Endothelial cell of umbilical vein (primary cell): ENCODE data around the gene LKAAEAR1. TPM values are rescaled to one million over a fixed set of nuclear protein-coding genes. Genes with fewer than 3 reads are reported as not detected.

ENCODE experiments used
- BruUV-seq: library from RNA; stranded (reverse); fragments of 400-500 nt; replicated peaks from 2 replicates; lab custom pipeline; 2021; lab: Mats Ljungman, UMichigan
- CTCF ChIA-PET: fragments of 300-600, 350-600 bp; sonication (Branson Sonifier 250); formaldehyde crosslinking; loops from one replicate; lab custom pipeline; 2021; ENCODE audit warnings: antibody characterized with exemption, inconsistent platforms; lab: Charles Lee
- POLR2A ChIA-PET: fragments of 300-600, 350-600 bp; sonication (Branson Sonifier 250); formaldehyde crosslinking; loops from one replicate; lab custom pipeline; 2021; ENCODE audit warnings: antibody characterized with exemption, inconsistent platforms; lab: Charles Lee
- DNase-seq: peaks from one replicate; pipeline ENCODE4 v3.0.0-alpha.2; 2011; ENCODE audit warnings: low read depth, low spot score
- FAIRE-seq: peaks from 2 replicates; lab custom pipeline; 2011; peaks lifted over from hg19 to GRCh38; lab: Jason Lieb, UNC
- H2AFZ ChIP-seq: 2 replicates; pipeline ENCODE4 v1.6.0; 2012; ENCODE audit warnings: low read depth, low read length, control low read depth, inconsistent platforms
- H3K27ac ChIP-seq: 2 replicates; pipeline ENCODE4 v1.5.1; 2011; ENCODE audit warnings: low read depth, mild to moderate bottlenecking, control low read depth, low read length, moderate library complexity; ENCODE audit not compliant: insufficient read depth
- H3K27me3 ChIP-seq, 2 experiments: 2 replicates each; pipeline versions ENCODE4 v1.6.0 to v1.6.1; 2011; ENCODE audit warnings: low read length in 2 of 2, mixed read lengths in 1 of 2; ENCODE audit not compliant: control insufficient read depth in 2 of 2, insufficient read depth in 2 of 2
- H3K36me3 ChIP-seq, 2 experiments: 2 replicates in 1 of 2; 3 replicates in 1 of 2; pipeline ENCODE4 v1.5.1; 2011; ENCODE audit warnings: low read length in 2 of 2, mild to moderate bottlenecking in 1 of 2, moderate library complexity in 1 of 2; ENCODE audit not compliant: control insufficient read depth in 2 of 2, insufficient read depth in 2 of 2; ENCODE audit errors: extremely low read depth in 1 of 2
- H3K4me1 ChIP-seq: 3 replicates; pipeline ENCODE4 v1.5.1; 2011; ENCODE audit warnings: mild to moderate bottlenecking, low read length; ENCODE audit not compliant: control insufficient read depth, insufficient read depth; ENCODE audit errors: extremely low read depth
- H3K4me2 ChIP-seq: 2 replicates; pipeline ENCODE4 v1.6.1; 2011; ENCODE audit warnings: low read length, control low read depth, mixed read lengths; ENCODE audit not compliant: insufficient read depth
- H3K4me3 ChIP-seq, 3 experiments: fragments of 200-600 bp in 1 of 3; sonication (generic), shearing (Covaris generic) in 1 of 3; replicated peaks in 1 of 3; 2 replicates each; pipeline ENCODE4 v1.5.1; 2011 to 2016; ENCODE audit warnings: control low read depth in 3 of 3, low read length in 3 of 3, mild to moderate bottlenecking in 2 of 3, inconsistent platforms in 1 of 3, low read depth in 1 of 3, moderate library complexity in 1 of 3; ENCODE audit not compliant: insufficient read depth in 1 of 3
- H3K79me2 ChIP-seq: 2 replicates; pipeline ENCODE4 v1.6.0; 2012; ENCODE audit warnings: low read length, inconsistent platforms; ENCODE audit not compliant: control insufficient read depth, insufficient read depth
- H3K9ac ChIP-seq: replicated peaks from 2 replicates; pipeline ENCODE3; 2011; ENCODE audit warnings: low read length, control low read depth; ENCODE audit not compliant: insufficient read depth; ENCODE audit errors: extremely low read depth
- H3K9me1 ChIP-seq: replicated peaks from 3 replicates; pipeline ENCODE4 v1.6.0; 2011; ENCODE audit warnings: mild to moderate bottlenecking, low read length; ENCODE audit not compliant: control insufficient read depth, insufficient read depth; ENCODE audit errors: extremely low read depth
- H3K9me3 ChIP-seq: replicated peaks from 2 replicates; pipeline ENCODE4 v1.5.1; 2012; ENCODE audit warnings: low read length, inconsistent platforms; ENCODE audit not compliant: control insufficient read depth, insufficient read depth
- H4K20me1 ChIP-seq: replicated peaks from 2 replicates; pipeline ENCODE3; 2011; ENCODE audit warnings: mild to moderate bottlenecking, low read length; ENCODE audit not compliant: control insufficient read depth, insufficient read depth; ENCODE audit errors: extremely low read depth
- CTCF ChIP-seq, 2 donors: IDR thresholded peaks; 1 replicate in 1 of 2; 2 replicates in 1 of 2; pipeline ENCODE4 v1.5.1; 2011; ENCODE audit warnings: low read length in 2 of 2, mild to moderate bottlenecking in 2 of 2, moderate library complexity in 2 of 2, control low read depth in 1 of 2, inconsistent platforms in 1 of 2, low read depth in 1 of 2; ENCODE audit not compliant: insufficient read depth in 1 of 2; ENCODE audit errors: extremely low read depth in 1 of 2
- EZH2 ChIP-seq: IDR thresholded peaks from 2 replicates; pipeline ENCODE4 v1.6.1; 2012; ENCODE audit warnings: borderline replicate concordance, low read depth, mild to moderate bottlenecking, moderate library complexity, low read length, inconsistent platforms; ENCODE audit not compliant: severe bottlenecking
- FOS ChIP-seq: IDR thresholded peaks from 2 replicates; pipeline ENCODE4 v1.6.1; 2011; ENCODE audit warnings: mild to moderate bottlenecking, low read length, moderate library complexity, borderline replicate concordance; ENCODE audit not compliant: insufficient read depth
- GATA2 ChIP-seq: IDR thresholded peaks from 2 replicates; pipeline ENCODE4 v1.7.0; 2011; ENCODE audit warnings: low read depth, mild to moderate bottlenecking, moderate library complexity, mixed read lengths, low read length; ENCODE audit not compliant: insufficient read length, insufficient read depth
- JUN ChIP-seq: IDR thresholded peaks from 2 replicates; pipeline ENCODE4 v1.6.1; 2011; ENCODE audit warnings: borderline replicate concordance, low read depth; ENCODE audit not compliant: insufficient read length, insufficient read depth
- MAX ChIP-seq: IDR thresholded peaks from 2 replicates; pipeline ENCODE4 v1.6.1; 2011; ENCODE audit not compliant: insufficient read depth, insufficient read length
- MYC ChIP-seq: IDR thresholded peaks from one replicate; pipeline ENCODE4 v1.6.1; 2011; ENCODE audit warnings: mild to moderate bottlenecking, low read depth, low read length
- POLR2A ChIP-seq: IDR thresholded peaks from 2 replicates; pipeline ENCODE4 v1.6.1; 2012; ENCODE audit warnings: low read depth, mild to moderate bottlenecking, control low read depth, low read length
- POLR2AphosphoS5 ChIP-seq: IDR thresholded peaks from 2 replicates; pipeline ENCODE4 v1.6.1; 2012; ENCODE audit warnings: low read depth, mild to moderate bottlenecking, control low read depth, low read length, moderate library complexity; ENCODE audit not compliant: insufficient read depth
- dilution Hi-C: fragments of 300-500 bp; cut with MboI; formaldehyde crosslinking; loops from one replicate; pipeline ENCODE4 v1.15.0; 2019; ENCODE audit warnings: low sequenced_read_pairs; ENCODE audit not compliant: extremely low pct_ligation_motif_present
- intact Hi-C: fragments of 100-400 bp; cut with micrococcal nuclease; formaldehyde crosslinking; loops from one replicate; pipeline ENCODE4 v1.10.0; 2022
- polyA plus RNA-seq, 4 experiments: library from polyadenylated mRNA; depleted of rRNA in 3 of 4; stranded (reverse) in 3 of 4; unstranded in 1 of 4; fragments of >200 nt; gene quantifications; 2 replicates each; pipeline versions ENCODE4 v1.2.1 to v1.2.3, GENCODE V29; 2011 to 2012; ENCODE audit warnings: missing spikeins in 1 of 4
- total RNA-seq: library from RNA; stranded (reverse); gene quantifications from 2 replicates; pipeline ENCODE4 v1.2.3, GENCODE V29; 2021

Gene LKAAEAR1
- total and polyA plus RNA-seq, 2 donors (not counting 3 experiments of a cell fraction or from before 2014, with no cell fraction given): 0.29 TPM; not detected in 1

- Histone ChIP-seq H3K9me3 (no peaks in the 10 kb centered on the region), H3K4me3 (no peak overlapping the region), H3K27ac (no peak overlapping the region), H4K20me1 (no peaks in the 10 kb centered on the region), H3K9ac (no peak overlapping the region), H3K79me2 (no peaks in the 10 kb centered on the region), H3K4me2 (no peak overlapping the region), H2AFZ (no peak overlapping the region), H3K27me3 (peaks cover 19 to 22% of the 10 kb centered on the region in 2 experiments), H3K9me1 (no peaks in the 10 kb centered on the region), H3K36me3 (no peaks in the 10 kb centered on the region), H3K4me1 (no peaks in the 10 kb centered on the region)
- FAIRE-seq: no peak
- dilution Hi-C loops: no loop called here
- ChIA-PET CTCF (interaction anchor here (1.5 to 1.9 kb wide), 2 partner anchors 15 to 20 kb away, joined by 4 to 8 read pairs; partner anchors contain the start of gene LKAAEAR1), POLR2A (no interaction called here)
- intact Hi-C loops: no loop called here
- no TSS peak for BruUV-seq
- no peak for TF ChIP-seq POLR2AphosphoS5
- no peak for TF ChIP-seq GATA2
- no peak for TF ChIP-seq FOS
- no peak for TF ChIP-seq MYC
- TF ChIP-seq POLR2A: no peak
- TF ChIP-seq CTCF (IDR thresholded peaks at IDR 0.05; ENCODE audit: extremely low read depth in 1 of 2, insufficient read depth in 1 of 2, low read depth in 1 of 2, low read length in 2 of 2): no peak
- no peak for TF ChIP-seq JUN
- no peak for TF ChIP-seq EZH2
- no peak for TF ChIP-seq MAX
- no peak for DNase-seq
These were observed 15.0 kb upstream of the LKAAEAR1 start for GRCh38 chr20:64099086-64099786.
